NCI-H2227 (cell line): Measurements from ENCODE around the gene LDLRAD1.
"Not testable (repeated sequence)": the region's sequence is repeated elsewhere in the genome, so short reads cannot be mapped to it uniquely, and the experiment has no call there.

Source experiments
- DNase-seq: peaks from one replicate; lab custom pipeline; 2025; ENCODE audit not compliant: unreplicated experiment; lab: John Stamatoyannopoulos, UW

LDLRAD1 gene

GRCh38 chr1:54016343-54017282 lies 1.4 kb downstream of the LDLRAD1 start:
- DNase-seq = no peak

- DNase-seq = no peak
Observed at GRCh38 chr1:54014009-54014629, 3.9 kb downstream of the LDLRAD1 start.

DNA sequence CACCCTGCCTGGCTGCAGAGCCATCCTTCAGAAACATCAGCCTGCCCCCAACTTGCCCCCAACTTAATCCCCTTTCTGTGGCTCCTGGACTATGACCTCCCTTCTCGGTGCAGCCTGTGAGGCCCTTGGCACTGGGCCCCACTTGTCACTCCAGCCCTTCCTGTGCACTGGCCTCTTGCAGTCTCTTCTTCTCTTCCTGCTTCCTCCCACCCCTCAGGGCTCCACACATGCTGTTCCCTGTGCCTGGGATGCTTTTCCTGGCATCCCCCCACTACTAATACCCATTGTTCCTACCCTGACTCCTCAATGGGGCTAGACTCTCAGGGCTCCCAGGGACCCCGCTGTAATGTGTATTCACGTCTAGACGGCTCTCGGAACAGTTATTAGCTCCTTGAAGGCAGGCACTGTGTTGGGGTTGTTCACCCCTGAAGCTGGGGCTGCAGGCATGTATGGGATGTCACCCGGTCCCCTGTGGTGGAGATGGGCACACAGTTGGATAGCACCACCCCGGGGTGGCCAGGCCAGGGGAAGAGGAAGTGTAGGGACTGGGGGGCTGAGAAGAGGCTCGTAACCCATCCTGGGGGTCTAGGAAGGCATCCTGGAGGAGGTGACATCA lies 4.5 kb downstream of the LDLRAD1 start:
- no peak for DNase-seq

DNA sequence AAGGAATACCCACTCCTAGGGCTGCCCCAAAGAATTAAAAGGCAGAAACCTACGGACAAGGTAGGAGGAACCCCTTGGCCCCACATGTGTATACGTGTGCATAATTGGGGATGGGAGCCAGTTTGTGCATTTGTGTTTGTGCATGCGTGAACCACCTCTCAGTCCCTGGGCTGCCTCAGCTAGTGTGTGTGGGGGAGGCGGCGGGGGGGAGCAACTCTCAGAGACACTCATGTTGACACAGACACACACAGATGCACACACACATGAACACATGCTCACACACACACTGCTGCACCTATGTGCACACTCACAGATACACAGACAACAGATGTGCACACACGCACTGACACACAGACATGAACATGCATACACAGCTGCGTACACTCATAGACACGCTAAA lies 5.1 kb downstream of the LDLRAD1 start:
- DNase-seq = no peak

GRCh38 chr1:54012008-54012325 lies 6.0 kb downstream of the LDLRAD1 start:
- DNase-seq = no peak

DNA sequence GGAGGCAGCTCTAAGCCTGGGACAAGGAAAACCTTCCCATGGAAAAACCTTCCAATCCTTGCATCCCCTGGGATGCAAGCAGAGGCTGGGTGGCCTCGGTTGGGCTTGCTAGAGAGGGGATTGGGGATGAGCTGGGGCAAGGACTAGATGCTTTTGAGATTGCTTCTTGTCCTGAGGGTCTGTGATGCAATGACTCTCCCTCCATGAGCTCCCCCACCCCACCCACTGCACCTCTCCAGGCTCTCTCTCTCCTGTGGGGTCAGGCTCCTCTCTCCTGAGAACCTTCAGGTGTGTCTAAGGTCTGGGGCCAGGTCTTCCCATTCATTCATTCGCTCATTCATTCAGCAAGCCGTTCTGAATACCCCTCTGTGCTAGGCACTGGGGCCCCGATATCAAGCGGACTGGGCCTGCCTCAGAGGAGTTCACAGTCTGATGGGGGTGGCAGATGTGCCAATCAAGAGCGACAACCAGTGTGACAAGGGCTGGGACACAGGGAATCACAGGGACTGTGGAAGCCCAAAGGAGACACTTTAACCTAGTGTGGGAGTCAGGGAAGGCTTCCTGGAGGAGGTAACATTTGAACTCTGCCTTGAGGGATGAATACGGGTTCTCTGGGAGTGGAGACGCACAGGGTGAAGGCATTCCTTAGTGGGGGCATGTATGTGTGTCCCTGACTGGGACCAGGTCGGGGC lies 6.5 kb downstream of the LDLRAD1 start:
- DNase-seq = no peak

- DNase-seq = no peak
Observed at GRCh38 chr1:54010415-54011117, 7.4 kb downstream of the LDLRAD1 start.

DNA sequence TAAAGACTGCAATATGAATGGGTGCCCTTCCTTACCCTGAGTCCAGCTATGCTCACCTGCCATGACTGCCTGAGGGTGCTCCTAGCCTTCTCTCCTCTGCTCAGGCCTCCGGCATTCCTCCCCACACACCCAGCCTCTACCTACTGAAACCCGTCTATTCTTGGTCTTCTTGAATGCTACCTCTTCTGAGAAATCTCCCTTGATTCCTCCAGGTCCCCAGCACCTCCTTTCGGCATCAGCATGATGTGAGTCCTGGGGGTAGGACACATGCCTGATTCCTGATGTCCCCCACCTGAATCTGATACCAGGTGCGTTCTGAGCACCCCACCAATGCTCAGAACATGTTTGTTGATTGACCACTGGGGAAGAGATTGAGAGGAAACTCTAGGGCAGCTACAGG lies 8.6 kb downstream of the LDLRAD1 start:
- no peak for DNase-seq

DNA sequence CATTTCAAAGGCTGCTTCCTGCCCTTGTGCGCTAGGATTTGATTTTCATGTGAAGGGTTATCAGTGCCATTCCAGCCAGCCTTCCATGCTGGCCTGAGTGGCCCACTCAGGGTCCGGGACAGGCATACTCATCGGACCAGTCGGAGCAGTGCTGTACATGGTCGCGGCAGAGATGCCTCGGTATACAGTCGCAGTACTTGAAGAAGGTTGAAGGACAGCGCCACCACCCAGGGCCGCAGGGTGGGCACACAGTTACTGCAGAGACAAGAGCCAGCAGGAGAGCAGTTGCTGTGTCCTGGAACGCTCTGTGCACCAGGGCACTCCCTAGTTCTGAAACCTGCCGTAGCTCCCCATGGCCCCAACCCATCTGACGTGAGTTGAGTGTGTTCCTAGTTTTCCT lies 9.1 kb downstream of the LDLRAD1 start:
- no peak for DNase-seq

DNA sequence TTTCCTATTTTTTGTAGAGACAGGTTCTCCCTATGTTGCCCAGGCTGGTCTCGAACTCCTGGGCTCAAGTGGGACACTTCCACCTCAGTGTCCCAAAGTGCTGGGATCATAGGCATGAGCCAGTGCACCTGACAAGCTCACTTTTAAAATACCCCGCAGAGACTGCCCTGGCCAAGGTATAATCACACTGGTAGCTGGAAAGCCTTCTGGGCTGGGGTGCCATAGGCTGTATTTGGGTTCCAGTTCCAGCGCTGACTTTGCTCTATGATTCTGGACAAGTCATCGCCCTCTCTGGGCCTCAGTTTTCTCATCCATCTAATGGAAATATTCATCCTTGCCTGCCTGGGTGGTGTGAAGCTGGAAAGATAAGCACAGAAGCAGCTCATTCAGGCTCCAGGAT lies 10.4 kb downstream of the LDLRAD1 start:
- DNase-seq = no peak

GRCh38 chr1:54006508-54006907 lies 11.5 kb downstream of the LDLRAD1 start:
- no peak for DNase-seq

DNA sequence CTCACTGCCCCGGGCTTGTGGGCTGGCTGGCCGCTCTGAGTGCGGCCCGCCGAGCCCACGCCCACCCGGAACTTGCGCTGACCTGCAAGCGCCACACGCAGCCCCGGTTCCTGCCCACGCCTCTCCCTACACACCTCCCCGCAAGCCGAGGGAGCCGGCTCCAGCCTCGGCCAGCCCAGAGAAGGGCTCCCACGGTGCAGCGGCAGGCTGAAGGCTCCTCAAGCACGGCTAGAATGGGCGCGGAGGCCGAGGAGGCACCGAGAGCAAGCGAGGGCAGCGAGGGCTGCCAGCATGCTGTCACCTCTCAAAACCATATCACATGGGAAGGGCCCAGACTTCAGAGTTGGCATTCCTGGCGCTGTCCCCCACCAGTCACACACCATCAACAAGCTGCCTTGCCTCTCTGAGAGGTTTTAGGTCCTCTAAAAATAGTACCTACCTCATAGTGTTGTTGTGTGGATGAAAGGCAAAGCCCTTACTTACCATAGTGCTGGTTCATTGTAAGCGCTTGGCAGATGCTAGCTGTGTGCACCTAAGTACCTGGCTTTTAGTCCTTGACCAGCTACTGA lies 13.4 kb downstream of the LDLRAD1 start:
- no peak for DNase-seq

DNA sequence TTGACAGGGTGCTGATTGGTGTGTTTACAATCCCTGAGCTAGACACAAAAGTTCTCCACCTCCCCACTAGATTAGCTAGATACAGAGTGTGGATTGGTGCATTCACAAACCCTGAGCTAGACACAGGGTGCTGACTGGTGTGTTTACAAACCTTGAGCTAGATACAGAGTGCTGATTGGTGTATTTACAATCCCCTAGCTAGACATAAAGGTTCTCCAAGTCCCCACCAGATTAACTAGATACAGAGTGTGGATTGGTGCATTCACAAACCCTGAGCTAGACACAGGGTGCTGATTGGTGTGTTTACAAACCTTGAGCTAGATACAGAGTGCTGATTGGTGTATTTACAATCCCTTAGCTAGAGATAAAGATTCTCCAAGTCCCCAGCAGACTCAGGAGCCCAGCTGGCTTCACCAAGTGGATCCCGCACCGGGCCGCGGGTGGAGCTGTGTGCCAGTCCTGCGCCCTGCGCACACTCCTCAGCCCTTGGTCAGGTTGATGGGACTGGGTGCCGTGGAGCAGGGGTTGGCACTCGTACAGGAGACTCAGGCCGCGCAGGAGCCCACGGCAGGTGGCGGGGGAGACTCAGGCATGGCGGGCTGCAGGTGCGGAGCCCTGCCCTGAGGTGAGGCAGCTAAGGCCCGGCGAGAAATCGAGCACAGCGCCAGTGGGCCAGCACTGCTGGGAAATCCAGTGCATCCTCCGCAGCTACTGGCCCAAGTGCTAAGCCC lies 14.1 kb downstream of the LDLRAD1 start:
- not testable (repeated sequence) for DNase-seq

GRCh38 chr1:54003249-54003646 lies 14.7 kb downstream of the LDLRAD1 start:
- no peak for DNase-seq

DNA sequence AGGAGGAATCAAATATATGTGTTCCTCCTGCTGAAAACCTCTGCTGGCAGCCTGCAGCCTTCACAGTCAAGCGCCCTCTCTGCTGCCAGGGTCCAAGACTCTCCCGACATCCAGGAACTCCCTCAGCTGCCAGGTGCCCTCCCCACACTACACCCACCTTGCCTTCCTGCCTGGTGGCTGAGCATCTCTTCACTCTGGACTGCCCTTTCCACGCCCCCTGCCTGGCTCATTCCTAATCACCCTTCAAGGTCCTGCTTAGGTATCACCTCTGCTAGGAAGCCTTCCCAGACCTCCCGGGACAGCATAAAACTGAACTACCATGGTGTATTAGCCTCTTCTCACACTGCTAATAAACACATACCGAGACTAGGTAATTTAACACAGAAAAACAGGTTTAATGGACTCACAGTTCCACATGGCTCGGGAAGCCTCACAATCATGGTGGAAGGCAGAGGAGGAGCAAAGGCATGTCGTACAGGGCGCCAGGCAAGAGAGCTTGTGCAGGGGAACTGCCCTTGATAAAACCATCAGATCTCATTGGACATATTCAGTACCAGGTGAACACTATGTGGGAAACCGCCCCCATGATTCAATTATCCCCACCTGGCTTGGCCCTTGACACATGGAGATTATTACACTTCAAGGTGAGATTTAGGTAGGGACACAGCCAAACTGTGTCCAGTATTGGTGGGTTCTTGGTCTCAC lies 15.3 kb downstream of the LDLRAD1 start:
- DNase-seq = no peak

DNA sequence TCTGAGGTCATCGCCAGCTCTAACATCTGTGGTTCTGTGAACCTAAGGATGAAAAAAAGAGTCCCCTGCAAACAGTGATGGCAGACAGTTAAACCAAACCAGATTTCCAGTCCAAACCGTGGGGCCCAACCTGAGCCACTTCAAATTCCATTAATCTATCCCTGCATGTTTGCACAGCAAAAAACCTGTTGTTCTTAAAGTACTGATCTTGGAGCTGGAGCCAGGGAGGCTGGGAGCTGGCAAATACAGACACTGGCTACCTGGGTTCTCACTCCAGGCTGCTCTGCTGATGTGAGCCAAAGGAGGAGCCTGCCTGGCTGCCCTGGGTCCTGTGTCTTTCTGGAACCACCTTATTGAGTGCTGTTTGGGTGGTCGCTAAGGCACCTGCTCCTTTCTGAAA lies 16.4 kb downstream of the LDLRAD1 start:
- no peak for DNase-seq

GRCh38 chr1:53999920-54000319 lies 18.1 kb downstream of the LDLRAD1 start:
- no peak for DNase-seq

DNA sequence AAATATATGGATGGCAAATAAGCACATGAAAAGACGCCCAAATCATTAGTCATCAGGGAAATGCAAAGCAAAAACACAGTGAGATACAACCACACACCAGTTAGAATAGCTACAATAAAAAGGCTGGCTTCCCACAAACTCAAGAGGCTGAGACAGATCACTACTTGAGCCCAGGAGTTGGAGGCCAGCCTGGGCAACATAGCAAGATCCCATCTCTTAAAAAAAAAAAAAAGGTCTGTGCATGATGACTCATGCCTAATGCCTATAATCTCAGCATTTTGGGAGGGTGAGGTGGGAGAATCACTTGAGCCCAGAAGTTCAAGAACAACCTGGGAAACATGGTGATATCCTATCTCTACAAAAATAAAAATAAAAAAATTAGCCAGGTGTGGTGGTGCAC lies 19.8 kb downstream of the LDLRAD1 start:
- no peak for DNase-seq

- DNase-seq = no peak
Observed at GRCh38 chr1:53995683-53996082, 22.3 kb downstream of the LDLRAD1 start.
